Stimulated activated CD4-positive, alpha-beta T cell treated with anti-CD3 and anti-CD28 coated beads, Interleukin-12 subunit alpha, Interleukin-12 subunit beta, amount 100 ng/mL, for 4 hours (primary cell): ENCODE results near the gene CALM3.

Source experiments
- DNase-seq: peaks from one replicate; pipeline ENCODE4 v3.0.0-alpha.2; 2020

CALM3 gene

GRCh38 chr19:46600384-46601317 lies 479 bp upstream of the CALM3 start:
- DNase-seq: peak; percentile 98

- DNase-seq: peak; percentile 55
Observed at GRCh38 chr19:46602392-46603194, 1.5 kb downstream of the CALM3 start.

GRCh38 chr19:46603195-46603637 lies 2.1 kb downstream of the CALM3 start:
- DNase-seq: no peak

- no peak for DNase-seq
Observed at GRCh38 chr19:46603752-46604231, 2.7 kb downstream of the CALM3 start.

GRCh38 chr19:46604781-46605355 lies 3.7 kb downstream of the CALM3 start:
- DNase-seq: no peak

GRCh38 chr19:46605356-46605821 lies 4.3 kb downstream of the CALM3 start:
- no peak for DNase-seq

- DNase-seq: no peak
Observed at GRCh38 chr19:46606019-46606418, 4.9 kb downstream of the CALM3 start.

GRCh38 chr19:46606681-46607447 lies 5.7 kb downstream of the CALM3 start:
- no peak for DNase-seq

GRCh38 chr19:46607448-46607841 lies 6.3 kb downstream of the CALM3 start:
- no peak for DNase-seq

- DNase-seq: no peak
Observed at GRCh38 chr19:46608178-46608577, 7.0 kb downstream of the CALM3 start.

- no peak for DNase-seq
Observed at GRCh38 chr19:46608581-46609345, 7.6 kb downstream of the CALM3 start.

- DNase-seq: no peak
Observed at GRCh38 chr19:46609511-46610412, 8.6 kb downstream of the CALM3 start.

GRCh38 chr19:46610413-46610775 lies 9.3 kb downstream of the CALM3 start:
- no peak for DNase-seq

GRCh38 chr19:46610851-46611770 lies 10.0 kb downstream of the CALM3 start:
- DNase-seq: no peak

- DNase-seq: no peak
Observed at GRCh38 chr19:46611776-46612175, 10.6 kb downstream of the CALM3 start.

- DNase-seq: no peak
Observed at GRCh38 chr19:46613525-46613924, 12.4 kb downstream of the CALM3 start.

GRCh38 chr19:46614114-46614722 lies 13.1 kb downstream of the CALM3 start:
- peak; percentile 82 for DNase-seq

GRCh38 chr19:46615966-46616365 lies 14.8 kb downstream of the CALM3 start:
- no peak for DNase-seq
